ENCODE data around the gene CTAGE9.

DNA sequence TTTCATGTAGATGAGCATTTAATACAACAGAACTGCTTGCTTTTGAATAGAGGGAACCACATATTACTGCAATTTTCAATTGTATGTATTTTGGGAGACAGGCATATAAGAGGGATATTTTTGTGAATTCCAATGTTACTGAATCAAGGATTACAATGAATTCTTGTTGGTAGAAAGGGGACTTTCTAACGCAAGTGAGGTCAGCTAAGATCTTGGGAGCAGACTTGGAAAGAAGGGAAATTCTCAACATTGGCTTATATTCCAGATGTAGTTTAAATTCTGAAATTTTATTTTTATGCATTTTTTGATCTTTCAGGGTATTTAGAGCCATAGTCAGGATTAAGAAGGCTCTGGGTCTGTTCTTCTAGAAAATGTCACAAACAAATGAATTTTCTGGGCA lies 43.3 kb upstream of the CTAGE9 start:
- TF ChIP-seq TARDBP (IDR thresholded peaks at IDR 0.05) (no peak), SP1 (IDR thresholded peaks at IDR 0.05) (no peak), FOXK2 (IDR thresholded peaks at IDR 0.05) (no peak), BHLHE40 (IDR thresholded peaks at IDR 0.05; ENCODE audit: borderline replicate concordance) (no peak), PKNOX1 (IDR thresholded peaks at IDR 0.05) (no peak), NFRKB (IDR thresholded peaks at IDR 0.05) (no peak), ELF4 (IDR thresholded peaks at IDR 0.05) (no peak), ARNT (IDR thresholded peaks at IDR 0.05) (no peak), HDGF (IDR thresholded peaks at IDR 0.05; ENCODE audit: borderline replicate concordance) (no peak)
